K562 (cell line): ENCODE measurements around the gene IFT81. TPM values are rescaled to one million over a fixed set of nuclear protein-coding genes. Genes with fewer than 3 reads are reported as not detected.

ENCODE experiments used
- ATAC-seq: fragments of 200-7000 bp; cut with Tn5 transposase; 3 replicates; pipeline ENCODE4 v1.9.1; 2020; ENCODE audit warnings: moderate library complexity
- BruUV-seq: library from RNA; stranded (reverse); fragments of 400-500 nt; replicated peaks from 2 replicates; lab custom pipeline; 2021; lab: Mats Ljungman, UMichigan
- CTCF ChIA-PET: fragments of 300-600 bp; formaldehyde crosslinking; extraction: SDS; loops from one replicate; lab custom pipeline; 2021; ENCODE audit warnings: low intra/inter-chr PET ratio; lab: Yijun Ruan, JAX
- POLR2A ChIA-PET: fragments of 300-600, 350-650 bp; sonication (Branson Sonifier 250); formaldehyde crosslinking; extraction: SDS; loops from one replicate; lab custom pipeline; 2021; ENCODE audit warnings: antibody characterized with exemption, inconsistent platforms; lab: Yijun Ruan, JAX
- DNase-seq, 4 experiments: peaks; one replicate each; pipeline versions ENCODE4 v3.0.0 to v3.0.0-alpha.2; 2011 to 2018; ENCODE audit warnings: low spot score in 3 of 4, mixed read lengths in 3 of 4; ENCODE audit errors: extremely low read depth in 1 of 4
- FAIRE-seq: peaks from 2 replicates; lab custom pipeline; 2011; peaks lifted over from hg19 to GRCh38; lab: Jason Lieb, UNC
- H2AFZ ChIP-seq: 2 replicates; pipeline ENCODE4 v1.6.0; 2011; ENCODE audit warnings: low read depth, low read length, control low read depth, inconsistent platforms
- H3K27ac ChIP-seq: fragments of 200-600 bp; 3 replicates; pipeline ENCODE4 v1.8.0; 2011; ENCODE audit warnings: low read depth, mild to moderate bottlenecking, control low read depth, inconsistent platforms, low read length, moderate library complexity, mixed read lengths; ENCODE audit errors: extremely low read depth
- H3K27me3 ChIP-seq, 2 experiments: fragments of 300-600 bp in 1 of 2; 2 replicates in 1 of 2; 3 replicates in 1 of 2; pipeline versions ENCODE4 v1.6.0 to v1.8.0; 2011; ENCODE audit warnings: inconsistent platforms in 2 of 2, low read length in 2 of 2, mild to moderate bottlenecking in 1 of 2, mixed read lengths in 1 of 2, moderate library complexity in 1 of 2; ENCODE audit not compliant: control insufficient read depth in 2 of 2, insufficient read depth in 2 of 2
- H3K36me3 ChIP-seq: fragments of 300-600 bp; 3 replicates; pipeline ENCODE4 v1.8.0; 2011; ENCODE audit warnings: mild to moderate bottlenecking, low read length, inconsistent platforms; ENCODE audit not compliant: control insufficient read depth, insufficient read depth
- H3K4me1 ChIP-seq, 2 experiments: fragments of 200-600 bp in 1 of 2; replicated peaks in 1 of 2; 2 replicates in 1 of 2; 3 replicates in 1 of 2; pipeline versions ENCODE4 v1.5.1 to v1.8.0; 2011; ENCODE audit warnings: inconsistent platforms in 2 of 2, low read length in 2 of 2, mild to moderate bottlenecking in 1 of 2, mixed read lengths in 1 of 2, moderate library complexity in 1 of 2; ENCODE audit not compliant: control insufficient read depth in 2 of 2, insufficient read depth in 2 of 2
- H3K4me2 ChIP-seq: 2 replicates; pipeline ENCODE4 v1.6.1; 2011; ENCODE audit warnings: low read length, control low read depth, inconsistent platforms, mixed read lengths; ENCODE audit not compliant: insufficient read depth
- H3K4me3 ChIP-seq: fragments of 200-600 bp; sonication (generic), shearing (Covaris generic); 2 replicates; pipeline ENCODE4 v1.5.1; 2016; ENCODE audit warnings: control low read depth, inconsistent platforms
- H3K79me2 ChIP-seq: fragments of 200-600 bp; 3 replicates; pipeline ENCODE4 v1.8.0; 2011; ENCODE audit warnings: low read length, inconsistent platforms; ENCODE audit not compliant: control insufficient read depth, insufficient read depth
- H3K9ac ChIP-seq, 2 experiments: 2 replicates each; pipeline versions ENCODE4 v1.6.0 to v1.6.1; 2011; ENCODE audit warnings: low read depth in 2 of 2, low read length in 2 of 2, control low read depth in 1 of 2, inconsistent platforms in 1 of 2, mild to moderate bottlenecking in 1 of 2, mixed read lengths in 1 of 2; ENCODE audit not compliant: insufficient read depth in 1 of 2
- H3K9me1 ChIP-seq: one replicate; pipeline ENCODE4 v1.6.0; 2011; ENCODE audit warnings: inconsistent platforms, mild to moderate bottlenecking, low read length, moderate library complexity; ENCODE audit not compliant: control insufficient read depth, insufficient read depth
- H3K9me3 ChIP-seq: replicated peaks from 2 replicates; pipeline ENCODE4 v1.5.1; 2011; ENCODE audit warnings: low read depth, low read length, inconsistent platforms; ENCODE audit not compliant: control insufficient read depth, insufficient read depth
- H4K20me1 ChIP-seq: replicated peaks from 2 replicates; pipeline ENCODE4 v1.6.1; 2011; ENCODE audit warnings: low read length, inconsistent platforms, mixed read lengths; ENCODE audit not compliant: control insufficient read depth, insufficient read depth
- HDAC2 ChIP-seq: fragments of 450-650 bp; IDR thresholded peaks from 2 replicates; pipeline ENCODE4 v1.6.1; 2016; ENCODE audit warnings: mild to moderate bottlenecking
- HNRNPUL1 ChIP-seq: fragments of 200-400 bp; formaldehyde crosslinking; IDR thresholded peaks from 2 replicates; pipeline ENCODE4 v1.6.1; 2017; ENCODE audit warnings: low read length
- RBM14 ChIP-seq: fragments of 200-400 bp; formaldehyde crosslinking; IDR thresholded peaks from 2 replicates; pipeline ENCODE4 v1.6.1; 2018; ENCODE audit warnings: low read depth, mild to moderate bottlenecking, low read length, moderate library complexity, borderline replicate concordance; ENCODE audit not compliant: insufficient read depth
- REST ChIP-seq, 2 experiments: fragments of 450-650 bp; formaldehyde crosslinking in 1 of 2; IDR thresholded peaks; 2 replicates each; pipeline versions ENCODE4 v1.4.0 to v1.6.1; 2014 to 2020; ENCODE audit warnings: mild to moderate bottlenecking in 2 of 2, borderline replicate concordance in 1 of 2, low read depth in 1 of 2
- ZNF316 ChIP-seq: fragments of 450-650 bp; IDR thresholded peaks from 2 replicates; pipeline ENCODE4 v1.6.1; 2016
- ZNF830 ChIP-seq: fragments of 250-450 bp; sonication (Bioruptor Pico); IDR thresholded peaks from 2 replicates; pipeline ENCODE4 v1.5.0; 2021; ENCODE audit warnings: mild to moderate bottlenecking
- WGBS: fragments of 100-300 bp; shearing (Covaris generic); methylation state at CpG from one replicate; pipeline ENCODE4 v1.1.6; 2016; ENCODE audit warnings: low coverage, mixed read lengths; ENCODE audit not compliant: insufficient coverage; ENCODE audit errors: missing lambda C conversion rate; 5-methylcytosine and 5-hydroxymethylcytosine counted together
- in situ Hi-C: fragments of 300-500 bp; cut with MboI; formaldehyde crosslinking; loops from 4 replicates; pipeline ENCODE4 v1.15.0; 2018; ENCODE audit warnings: inconsistent platforms, mixed read lengths
- intact Hi-C: fragments of 100-400 bp; cut with micrococcal nuclease; formaldehyde crosslinking; loops from 2 replicates; pipeline ENCODE4 v1.14.2; 2022
- polyA plus RNA-seq, 8 experiments: library from polyadenylated mRNA; depleted of rRNA in 4 of 8; stranded (reverse) in 5 of 8; unstranded in 3 of 8; fragments of >200 nt; fragmentation: Nextera tagmentation in 2 of 8; fragmentation: Illumina TruSeq in 1 of 8; extraction: Ambion mirVana in 2 of 8; extraction: Trizol in 1 of 8; gene quantifications; 2 replicates each; pipeline versions ENCODE4 v1.2.1 to v1.2.3, GENCODE V29; 2011 to 2014; ENCODE audit warnings: inconsistent platforms in 1 of 8, missing spikeins in 1 of 8
- total RNA-seq, 7 experiments: library from RNA; depleted of rRNA in 6 of 7; stranded (reverse); fragments of >200 nt in 6 of 7; fragmentation: Illumina TruSeq in 2 of 7; extraction: Trizol in 2 of 7; gene quantifications; 2 replicates each; pipeline versions ENCODE4 v1.2.1 to v1.2.3, GENCODE V29; 2011 to 2021; ENCODE audit warnings: low replicate concordance in 1 of 7

Gene IFT81
- total and polyA plus RNA-seq, 9 of the 15 experiments (the other 6 are each of a cell fraction or from before 2014, with no cell fraction given), result 2.8 to 11.9 (median 7.9) TPM

GRCh38 chr12:110079477-110080400, 44.4 kb upstream of the IFT81 start:
- ATAC-seq (peak; percentile 96), FAIRE-seq (peak; percentile 98), DNase-seq (peak; percentile 84 to 91 (median 88))
- Histone ChIP-seq H3K9ac (peak overlapping the region in 1 of 2 experiments; percentile 53; a peak in 2 of 4 replicates), H4K20me1 (no peaks in the 10 kb centered on the region), H3K27ac (peak overlapping the region; percentile 88), H3K9me3 (no peaks in the 10 kb centered on the region; the same call in 1 of the 2 replicates), H3K4me2 (peak overlapping the region; percentile 56), H3K79me2 (no peaks in the 10 kb centered on the region), H3K27me3 (no peaks in the 10 kb centered on the region), H3K4me1 (peaks cover 10 to 20% of the 10 kb centered on the region in 2 experiments), H2AFZ (peak overlapping the region; percentile 96), H3K4me3 (no peak overlapping the region), H3K9me1 (no peaks in the 10 kb centered on the region), H3K36me3 (no peaks in the 10 kb centered on the region)
- 16% methylated on average over 15 of the region's 24 CpGs for WGBS
- in situ Hi-C loops (no loop called here), intact Hi-C loops (no loop called here)
- ChIA-PET CTCF (no interaction called here), POLR2A (interaction anchor here (0.6 to 1.9 kb wide), 10 partner anchors 9 to 83 kb away, joined by 3 to 8 read pairs (median 4); partner anchors contain the start of gene GIT2)
- BruUV-seq, result TSS peak; percentile 91
- 0 out of 2 replicates have a peak, but pooled peaks have one; percentile 73 for TF ChIP-seq HDAC2
- no peak for TF ChIP-seq ZNF830 (CRISPR knock-in tag)
- peak; percentile 22; the same call in 1 of the 2 replicates for TF ChIP-seq REST (IDR thresholded peaks at IDR 0.05; ENCODE audit: borderline replicate concordance)
- no peak; the same call in 1 of the 2 replicates for TF ChIP-seq REST (CRISPR knock-in tag; IDR thresholded peaks at IDR 0.05; ENCODE audit: low read depth)
- no peak for TF ChIP-seq HNRNPUL1
- no peak for TF ChIP-seq RBM14
- no peak for TF ChIP-seq ZNF316
